HG03342 (cell line): ENCODE measurements around the gene ZNF70.

ENCODE experiments used
- ATAC-seq: cut with Tn5 transposase; IDR thresholded peaks from one replicate; pipeline ENCODE4 v1.9.1; 2021; ENCODE audit warnings: mild to moderate bottlenecking, moderate library complexity; ENCODE audit not compliant: unreplicated experiment

Gene ZNF70

GRCh38 chr22:23695571-23696325, 55.2 kb downstream of the ZNF70 start:
- peak; percentile 9 for ATAC-seq

DNA sequence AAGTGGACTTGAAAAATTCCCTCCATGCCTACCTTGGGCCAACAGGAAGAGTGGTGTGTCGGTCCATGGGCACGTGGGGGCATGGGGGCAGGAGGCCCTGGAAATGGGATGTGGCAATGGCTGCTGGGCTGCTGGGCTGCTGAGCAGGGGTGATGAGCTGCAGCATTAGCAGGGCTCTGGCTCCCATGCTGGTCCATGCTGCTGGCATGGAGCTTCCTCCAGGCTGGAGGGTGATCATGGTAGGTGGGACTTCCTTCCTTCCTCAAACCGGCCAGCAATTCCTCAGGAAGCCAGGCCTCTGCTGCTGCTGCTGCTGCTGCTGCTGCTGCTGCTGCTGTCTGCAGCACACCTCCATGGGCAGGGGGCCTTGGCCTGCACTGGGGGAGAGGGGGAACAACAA, 55.8 kb downstream of the ZNF70 start:
- ATAC-seq, result no peak

DNA sequence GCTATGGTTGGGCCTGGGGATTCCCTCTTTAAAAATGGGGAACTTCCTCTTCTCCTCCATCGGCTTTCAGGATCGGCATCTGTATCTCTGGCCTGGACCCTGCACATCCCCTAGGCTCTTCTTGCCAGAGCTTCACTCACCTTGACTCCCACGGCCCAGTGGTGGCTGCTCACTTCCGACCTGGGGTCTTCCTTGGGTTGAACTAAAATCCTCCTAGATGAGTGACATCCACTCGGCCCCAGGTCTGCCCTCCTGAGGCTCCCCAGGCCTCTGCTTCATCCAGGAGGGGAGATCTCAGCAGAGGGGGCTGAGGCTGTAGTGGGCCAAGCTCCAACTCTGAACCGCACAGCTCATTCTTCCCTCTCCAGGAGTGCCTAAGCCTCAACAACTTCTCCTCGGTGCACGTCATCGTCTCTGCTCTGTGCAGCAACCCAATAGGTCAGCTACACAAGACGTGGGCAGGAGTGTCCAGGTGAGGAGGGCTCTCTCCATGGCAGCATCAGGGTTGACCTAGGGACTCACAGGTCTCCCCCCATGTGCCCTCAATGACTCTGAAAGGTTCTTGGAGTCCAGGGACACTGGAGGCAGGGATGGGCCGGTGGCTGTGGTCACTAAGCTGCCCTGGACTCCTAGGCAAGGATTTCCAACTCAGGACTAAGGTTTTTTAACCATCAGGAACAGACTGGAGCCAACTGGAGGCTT, 56.8 kb downstream of the ZNF70 start:
- ATAC-seq, result no peak

DNA sequence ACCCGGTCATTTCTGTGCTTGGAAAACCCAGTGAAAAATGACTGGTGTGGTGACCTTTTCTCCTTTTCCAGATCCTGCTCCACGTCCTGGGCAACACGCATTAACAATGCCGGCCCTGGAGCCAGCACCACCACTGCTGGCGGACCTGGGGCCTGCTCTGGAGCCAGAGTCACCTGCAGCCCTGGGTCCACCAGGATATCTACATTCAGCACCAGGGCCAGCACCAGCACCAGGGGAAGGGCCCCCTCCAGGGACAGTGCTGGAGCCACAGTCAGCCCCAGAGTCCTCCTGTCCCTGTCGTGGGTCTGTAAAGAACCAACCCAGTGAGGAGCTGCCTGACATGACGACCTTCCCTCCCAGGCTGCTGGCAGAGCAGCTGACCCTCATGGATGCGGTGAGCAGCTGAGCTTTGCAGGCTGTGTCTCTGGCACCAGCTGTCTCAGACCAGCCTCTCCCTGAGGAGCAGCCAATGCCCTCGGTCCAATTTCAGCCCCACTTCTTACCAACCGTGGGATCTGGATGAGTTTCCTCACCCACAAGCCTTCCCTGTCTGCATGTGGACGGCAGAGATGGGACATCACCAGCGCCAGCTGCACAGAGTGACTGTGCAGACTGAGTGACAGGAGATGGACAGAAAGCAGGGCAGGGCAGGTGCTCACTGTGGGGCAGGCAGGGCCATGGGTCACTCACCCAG, 58.2 kb downstream of the ZNF70 start:
- ATAC-seq, result no peak

GRCh38 chr22:23691748-23692423, 59.0 kb downstream of the ZNF70 start:
- ATAC-seq, result no peak

- no peak for ATAC-seq
These were observed 60.2 kb downstream of the ZNF70 start, which contains the start of gene RGL4 for GRCh38 chr22:23690713-23691112. TSS of gene RGL4 (plus strand) at chr22:23691013. CDS start at chr22:23692031, 1,018 bp downstream.

GRCh38 chr22:23689414-23689813, 61.5 kb downstream of the ZNF70 start:
- no peak for ATAC-seq
